GM12891 (cell line): ENCODE data around the gene BEND4.

ENCODE experiments used
- PAX5 ChIP-seq: IDR thresholded peaks from 2 replicates; pipeline ENCODE4 v1.6.1; 2011; ENCODE audit warnings: low read length, moderate library complexity, mild to moderate bottlenecking; ENCODE audit not compliant: insufficient read depth, severe bottlenecking
- POLR2A ChIP-seq: IDR thresholded peaks from 2 replicates; pipeline ENCODE4 v1.6.1; 2011; ENCODE audit warnings: low read depth, low read length, control low read depth
- POLR2AphosphoS5 ChIP-seq: IDR thresholded peaks from 2 replicates; pipeline ENCODE4 v1.6.1; 2011; ENCODE audit warnings: low read depth, low read length, control low read depth
- POU2F2 ChIP-seq: IDR thresholded peaks from 2 replicates; pipeline ENCODE4 v1.6.1; 2011; ENCODE audit warnings: low read depth, mild to moderate bottlenecking, control low read depth, low read length, moderate library complexity
- SPI1 ChIP-seq: IDR thresholded peaks from 2 replicates; pipeline ENCODE4 v1.6.1; 2011; ENCODE audit warnings: low read depth, low read length, control low read depth
- TAF1 ChIP-seq: IDR thresholded peaks from 2 replicates; pipeline ENCODE4 v1.6.1; 2011; ENCODE audit warnings: low read depth, low read length, control low read depth

DNA sequence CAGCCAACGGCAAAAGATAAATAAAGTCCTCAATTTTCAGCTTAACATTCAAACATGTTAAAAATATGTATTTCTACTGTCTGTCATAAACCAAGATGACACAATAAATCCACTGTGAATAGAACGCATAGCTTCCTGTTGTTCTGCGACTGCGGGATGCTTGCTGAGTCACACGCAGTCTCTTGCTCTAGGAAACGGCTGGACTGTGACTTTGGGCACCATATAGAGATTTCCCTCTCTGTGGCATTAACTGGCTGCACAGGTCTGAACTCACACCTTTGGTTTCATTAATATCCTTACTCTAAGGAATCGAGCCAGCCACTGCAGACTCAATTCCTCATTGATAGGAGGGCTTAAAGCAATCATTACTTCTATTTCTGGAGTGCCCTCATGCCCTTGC is 8.4 kb downstream of the BEND4 start:
- TF ChIP-seq POLR2AphosphoS5: no peak
- TF ChIP-seq POLR2A: no peak
- TF ChIP-seq PAX5: no peak
- no peak for TF ChIP-seq TAF1
- TF ChIP-seq POU2F2: no peak
- no peak for TF ChIP-seq SPI1
